NCI-H446 (cell line): Measurements from ENCODE around the gene TANC1.

Source experiments
- DNase-seq, 2 experiments: peaks; one replicate each; lab custom pipeline; 2025; lab: John Stamatoyannopoulos, UW

The TANC1 gene

GRCh38 chr2:159063677-159064076 is 95.2 kb downstream of the TANC1 start:
- no peak for DNase-seq

- DNase-seq = no peak
Observed at GRCh38 chr2:159064446-159065301, 96.2 kb downstream of the TANC1 start.

GRCh38 chr2:159065313-159065712 is 96.9 kb downstream of the TANC1 start:
- no peak for DNase-seq

- DNase-seq = no peak
Observed at GRCh38 chr2:159065891-159066290, 97.5 kb downstream of the TANC1 start.

GRCh38 chr2:159066541-159067156 is 98.2 kb downstream of the TANC1 start:
- DNase-seq = no peak

GRCh38 chr2:159067971-159068370 is 99.5 kb downstream of the TANC1 start:
- no peak for DNase-seq

- DNase-seq = no peak
Observed at GRCh38 chr2:159069229-159069628, 100.8 kb downstream of the TANC1 start.

GRCh38 chr2:159070235-159070634 is 101.8 kb downstream of the TANC1 start:
- no peak for DNase-seq

GRCh38 chr2:159071190-159071915 is 102.9 kb downstream of the TANC1 start:
- DNase-seq = no peak

GRCh38 chr2:159072795-159073194 is 104.4 kb downstream of the TANC1 start:
- DNase-seq = no peak

- DNase-seq = no peak
Observed at GRCh38 chr2:159073256-159073655, 104.8 kb downstream of the TANC1 start.

GRCh38 chr2:159074605-159075004 is 106.2 kb downstream of the TANC1 start:
- no peak for DNase-seq

GRCh38 chr2:159075727-159076126 is 107.3 kb downstream of the TANC1 start:
- DNase-seq = no peak

GRCh38 chr2:159076241-159076640 is 107.8 kb downstream of the TANC1 start:
- DNase-seq = no peak

GRCh38 chr2:159077869-159078268 is 109.4 kb downstream of the TANC1 start:
- DNase-seq = no peak

GRCh38 chr2:159078443-159078842 is 110.0 kb downstream of the TANC1 start:
- DNase-seq = no peak

- no peak for DNase-seq
Observed at GRCh38 chr2:159080641-159081040, 112.2 kb downstream of the TANC1 start.

GRCh38 chr2:159082119-159082518 is 113.7 kb downstream of the TANC1 start:
- DNase-seq = no peak

GRCh38 chr2:159084384-159085370 is 116.2 kb downstream of the TANC1 start:
- no peak for DNase-seq

GRCh38 chr2:159086342-159086741 is 117.9 kb downstream of the TANC1 start:
- DNase-seq = peak; percentile 68 to 92

GRCh38 chr2:159086826-159087225 is 118.4 kb downstream of the TANC1 start:
- DNase-seq = peak in 1 of 2 experiments; percentile 21

- no peak for DNase-seq
Observed at GRCh38 chr2:159088906-159089305, 120.5 kb downstream of the TANC1 start.
